ENCODE measurements around the gene GRIK1.

DNA sequence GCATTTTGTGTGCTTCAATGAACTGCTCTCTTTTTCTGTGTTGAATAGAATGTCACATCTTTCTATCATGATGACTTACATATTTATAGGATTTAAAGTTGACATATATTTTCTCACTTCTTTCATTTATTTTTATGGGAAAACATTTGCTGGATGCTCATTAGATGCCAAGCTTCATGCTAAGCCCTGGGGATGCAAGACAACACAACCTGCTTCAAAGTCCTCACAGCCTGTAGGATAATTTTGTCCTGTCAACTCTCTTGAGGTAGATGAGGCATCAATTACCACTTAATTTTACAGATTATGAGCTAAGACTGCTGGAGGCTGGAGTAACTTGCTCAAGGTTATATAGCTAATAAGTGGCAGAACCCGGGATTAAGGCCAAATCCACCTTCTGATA, 264.3 kb downstream of the GRIK1 start:
- TF ChIP-seq EZH2 (IDR thresholded peaks at IDR 0.05; ENCODE audit: low read length): no peak
- TF ChIP-seq, protein P1, sequence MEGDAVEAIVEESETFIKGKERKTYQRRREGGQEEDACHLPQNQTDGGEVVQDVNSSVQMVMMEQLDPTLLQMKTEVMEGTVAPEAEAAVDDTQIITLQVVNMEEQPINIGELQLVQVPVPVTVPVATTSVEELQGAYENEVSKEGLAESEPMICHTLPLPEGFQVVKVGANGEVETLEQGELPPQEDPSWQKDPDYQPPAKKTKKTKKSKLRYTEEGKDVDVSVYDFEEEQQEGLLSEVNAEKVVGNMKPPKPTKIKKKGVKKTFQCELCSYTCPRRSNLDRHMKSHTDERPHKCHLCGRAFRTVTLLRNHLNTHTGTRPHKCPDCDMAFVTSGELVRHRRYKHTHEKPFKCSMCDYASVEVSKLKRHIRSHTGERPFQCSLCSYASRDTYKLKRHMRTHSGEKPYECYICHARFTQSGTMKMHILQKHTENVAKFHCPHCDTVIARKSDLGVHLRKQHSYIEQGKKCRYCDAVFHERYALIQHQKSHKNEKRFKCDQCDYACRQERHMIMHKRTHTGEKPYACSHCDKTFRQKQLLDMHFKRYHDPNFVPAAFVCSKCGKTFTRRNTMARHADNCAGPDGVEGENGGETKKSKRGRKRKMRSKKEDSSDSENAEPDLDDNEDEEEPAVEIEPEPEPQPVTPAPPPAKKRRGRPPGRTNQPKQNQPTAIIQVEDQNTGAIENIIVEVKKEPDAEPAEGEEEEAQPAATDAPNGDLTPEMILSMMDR (optimal IDR thresholded peaks at IDR 0.05 in 1 of 3, IDR thresholded peaks at IDR 0.05 in 1 of 3, conservative IDR thresholded peaks at IDR 0.05 in 1 of 3; ENCODE audit: extremely low read depth in 1 of 3, insufficient read depth in 2 of 3, low read length in 3 of 3): no peak

Data from keratinocyte (primary cell).